Fibroblast of mammary gland (primary cell): Measurements from ENCODE around the gene SCAP.

Experiments
- DNase-seq: peaks from one replicate; pipeline ENCODE4 v3.0.0-alpha.2; 2010; ENCODE audit warnings: low read depth
- H3K4me3 ChIP-seq: 2 replicates; pipeline ENCODE4 v1.5.1; 2011; ENCODE audit warnings: low read depth, mild to moderate bottlenecking, low read length, moderate library complexity; ENCODE audit not compliant: control insufficient read depth
- CTCF ChIP-seq: conservative IDR thresholded peaks from 2 replicates; pipeline ENCODE4 v1.5.1; 2011; ENCODE audit warnings: low read depth, low read length, inconsistent platforms; ENCODE audit not compliant: control insufficient read depth, insufficient read depth

SCAP gene

GRCh38 chr3:47385007-47385406 is 90.7 kb downstream of the SCAP start:
- DNase-seq = no peak
- no peak overlapping the region for H3K4me3 ChIP-seq
- no peak for TF ChIP-seq CTCF

GRCh38 chr3:47384425-47384824 is 91.3 kb downstream of the SCAP start:
- H3K4me3 ChIP-seq = no peak overlapping the region
- DNase-seq = no peak
- no peak for TF ChIP-seq CTCF

GRCh38 chr3:47381317-47382157 is 94.2 kb downstream of the SCAP start:
- peak overlapping the region; percentile 96 for H3K4me3 ChIP-seq
- DNase-seq = peak; percentile 84
- no peak for TF ChIP-seq CTCF

GRCh38 chr3:47380601-47381316 is 95.0 kb downstream of the SCAP start, which contains the start of gene PTPN23:
Gene PTPN23 (plus strand): TSS chr3:47381021. CDS start chr3:47381097, 76 bp downstream.
- peak; percentile 98 for DNase-seq
- peak within 1 kb of the TSS; percentile 96 for H3K4me3 ChIP-seq
- no peak for TF ChIP-seq CTCF

GRCh38 chr3:47380026-47380600 is 95.6 kb downstream of the SCAP start:
- no peak for DNase-seq
- peak overlapping the region; percentile 96 for H3K4me3 ChIP-seq
- no peak for TF ChIP-seq CTCF

GRCh38 chr3:47379411-47379899 is 96.3 kb downstream of the SCAP start:
- no peak for TF ChIP-seq CTCF
- DNase-seq = no peak
- peak overlapping the region; percentile 96 for H3K4me3 ChIP-seq
